Epidermal melanocyte (primary cell): ENCODE results near the gene B3GNT3.
"Not testable (repeated sequence)": the region's sequence is repeated elsewhere in the genome, so short reads cannot be mapped to it uniquely, and the experiment has no call there.

Source experiments
- DNase-seq: peaks from one replicate; pipeline ENCODE4 v3.0.0; 2011; ENCODE audit warnings: low spot score; ENCODE audit not compliant: insufficient read length

The B3GNT3 gene

DNA sequence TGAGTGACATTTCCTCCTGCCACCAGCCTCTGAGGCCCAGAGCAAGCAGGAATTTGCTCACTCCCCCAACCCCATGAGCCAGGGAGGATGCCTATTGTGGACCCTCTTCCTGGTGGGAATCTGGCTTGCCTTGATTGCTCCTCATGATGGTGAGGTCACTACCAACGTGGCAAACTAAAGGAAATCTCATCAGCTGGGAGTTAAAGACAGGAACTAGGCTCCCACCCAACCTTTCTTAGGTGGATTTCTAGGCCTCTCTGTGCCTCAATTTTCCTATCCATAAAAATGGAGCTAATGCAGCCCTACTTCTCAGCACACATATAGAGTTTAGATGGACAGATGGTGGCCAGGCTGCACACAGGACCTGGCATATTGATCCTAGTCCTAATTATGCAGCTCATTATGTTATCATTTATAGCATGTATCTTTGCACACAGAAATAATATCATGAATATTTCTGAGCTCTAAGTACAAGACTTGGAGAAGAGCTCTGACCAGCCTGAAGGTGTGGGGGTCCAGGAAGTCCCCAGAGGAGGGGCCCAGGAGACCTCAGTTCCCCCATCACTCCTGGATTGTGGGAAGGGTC is 2.0 kb downstream of the B3GNT3 start:
- no peak for DNase-seq

- no peak for DNase-seq
Measured at GRCh38 chr19:17797424-17798201, 2.7 kb downstream of the B3GNT3 start.

GRCh38 chr19:17798599-17798998 is 3.7 kb downstream of the B3GNT3 start:
- not testable (repeated sequence) for DNase-seq

DNA sequence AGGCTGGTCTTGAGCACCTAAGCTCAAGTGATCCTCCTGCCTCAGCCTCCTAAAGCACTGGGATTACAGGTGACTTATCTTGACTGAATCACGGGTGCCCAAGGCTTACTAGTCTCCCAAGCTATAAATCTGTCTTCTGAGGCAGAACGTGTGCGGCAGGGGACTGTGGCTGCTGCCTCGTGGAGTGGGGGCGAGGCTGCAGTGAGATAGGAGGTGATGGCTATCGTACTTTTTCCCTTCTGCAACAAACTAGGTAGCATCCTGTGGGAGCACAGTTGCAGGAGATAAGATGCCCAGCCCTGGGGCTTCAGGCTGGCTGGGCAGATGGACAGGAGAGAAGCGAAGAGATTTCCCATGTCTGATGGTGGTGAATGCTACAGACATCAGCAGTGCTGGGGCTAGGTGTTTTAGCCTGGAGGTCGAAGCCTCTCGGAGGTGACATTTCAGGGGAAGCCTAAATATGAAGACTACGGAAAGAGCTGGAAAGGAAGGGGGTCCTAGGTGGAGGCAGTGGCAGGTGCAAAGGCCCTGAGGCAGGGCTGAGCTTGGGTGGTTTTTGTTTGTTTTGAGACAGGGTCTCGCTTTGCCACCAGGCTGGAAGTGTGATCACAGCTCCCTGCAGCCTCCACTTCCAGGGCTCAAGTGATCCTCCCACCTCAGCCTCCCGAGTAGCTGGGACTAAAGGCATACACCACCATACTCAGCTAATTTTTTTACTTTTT is 7.4 kb downstream of the B3GNT3 start:
- no peak for DNase-seq

GRCh38 chr19:17803264-17803896 is 8.4 kb downstream of the B3GNT3 start:
- DNase-seq: no peak

DNA sequence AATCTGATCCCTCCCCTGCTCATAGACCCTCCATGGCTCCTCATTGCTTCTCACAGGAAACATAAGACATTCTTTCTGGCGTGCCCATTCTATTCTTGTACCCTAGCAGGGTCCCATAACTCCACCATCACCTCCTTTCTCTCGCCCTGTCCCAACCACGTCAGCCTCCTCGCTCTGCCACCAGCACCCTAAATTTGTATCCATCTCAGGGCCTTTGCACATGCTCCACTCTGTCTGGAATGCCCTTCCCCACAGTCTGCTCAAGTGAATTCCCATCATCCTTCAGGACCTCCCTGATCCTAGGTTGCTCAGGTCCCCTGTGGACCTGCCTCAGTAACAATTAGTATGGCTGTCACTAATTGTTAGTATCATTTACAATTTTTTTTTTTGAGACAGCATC is 10.5 kb downstream of the B3GNT3 start:
- DNase-seq: no peak

GRCh38 chr19:17806945-17807344 is 12.0 kb downstream of the B3GNT3 start:
- no peak for DNase-seq

GRCh38 chr19:17807731-17808316 is 12.9 kb downstream of the B3GNT3 start:
- no peak for DNase-seq

DNA sequence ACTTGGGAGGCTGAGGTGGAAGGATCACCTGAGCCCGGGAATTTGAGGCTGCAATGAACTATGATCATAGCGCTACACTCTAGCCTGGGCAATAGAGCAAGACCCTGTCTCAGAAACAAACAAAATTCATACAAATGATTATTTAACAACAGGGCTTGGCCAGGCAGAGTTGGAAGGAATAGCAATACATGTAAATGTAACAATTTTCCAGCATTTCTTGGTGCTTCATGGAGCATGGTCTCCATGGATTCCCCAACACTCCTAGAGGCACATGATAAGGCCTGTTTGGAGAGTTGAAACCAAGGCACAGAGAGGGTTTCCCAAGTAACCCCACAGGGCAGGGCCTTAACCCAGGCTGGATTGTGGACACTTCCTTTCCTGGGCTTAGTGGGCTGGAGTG is 16.2 kb downstream of the B3GNT3 start:
- DNase-seq: no peak

DNA sequence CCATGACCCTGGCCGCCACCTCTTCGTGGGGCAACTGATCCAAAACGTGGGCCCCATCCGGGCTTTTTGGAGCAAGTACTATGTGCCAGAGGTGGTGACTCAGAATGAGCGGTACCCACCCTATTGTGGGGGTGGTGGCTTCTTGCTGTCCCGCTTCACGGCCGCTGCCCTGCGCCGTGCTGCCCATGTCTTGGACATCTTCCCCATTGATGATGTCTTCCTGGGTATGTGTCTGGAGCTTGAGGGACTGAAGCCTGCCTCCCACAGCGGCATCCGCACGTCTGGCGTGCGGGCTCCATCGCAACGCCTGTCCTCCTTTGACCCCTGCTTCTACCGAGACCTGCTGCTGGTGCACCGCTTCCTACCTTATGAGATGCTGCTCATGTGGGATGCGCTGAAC is 16.7 kb downstream of the B3GNT3 start:
- no peak for DNase-seq

GRCh38 chr19:17812099-17812498 is 17.2 kb downstream of the B3GNT3 start:
- no peak for DNase-seq

GRCh38 chr19:17817668-17818363 is 22.9 kb downstream of the B3GNT3 start:
- no peak for DNase-seq

DNA sequence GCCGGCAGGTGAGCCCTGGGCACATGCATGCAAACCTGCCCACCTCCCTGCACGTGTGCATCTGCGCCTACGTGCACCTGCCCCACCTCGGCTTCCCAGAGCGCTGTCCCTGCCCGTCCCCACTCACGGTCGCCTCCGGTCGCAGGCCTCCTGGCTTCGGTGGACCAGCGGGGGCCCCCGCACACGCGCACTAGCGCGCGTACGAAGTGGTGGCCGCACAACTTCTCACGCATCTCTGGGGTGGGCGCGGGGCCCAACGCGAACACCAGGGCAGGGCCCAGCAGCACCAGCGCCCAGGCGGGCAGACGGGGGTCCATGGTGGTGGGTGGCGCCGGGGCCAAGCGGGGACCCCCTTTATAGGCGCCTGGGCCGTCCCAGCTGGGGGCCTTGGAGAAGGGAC is 26.3 kb downstream of the B3GNT3 start, which contains the start of gene INSL3:
INSL3 (minus strand) TSS at position 330 of the 400 bp plus-strand sequence; CDS start at position 317, 13 bp downstream.
- no peak for DNase-seq

DNA sequence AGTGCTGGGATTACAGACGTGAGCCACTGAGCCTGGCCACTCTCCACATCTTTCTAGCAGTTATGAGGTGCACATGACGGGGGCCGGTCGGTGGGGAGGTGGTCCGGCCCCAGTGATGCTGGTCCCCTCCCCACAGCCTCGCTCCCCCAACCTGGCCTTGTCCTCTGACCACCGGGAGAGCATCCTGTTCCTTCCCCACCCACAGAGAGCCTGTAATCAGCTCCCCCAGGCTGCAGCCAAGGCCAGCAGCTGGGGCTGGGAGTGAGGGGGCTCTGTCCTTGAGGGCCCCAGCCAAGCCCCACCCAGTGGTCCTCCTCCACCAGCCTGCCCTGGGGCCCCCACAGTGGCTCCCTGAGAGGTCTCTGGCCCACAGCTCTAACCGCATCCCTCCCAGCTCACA is 29.4 kb downstream of the B3GNT3 start:
- DNase-seq: no peak

- no peak for DNase-seq
Measured at GRCh38 chr19:17826508-17827056, 31.6 kb downstream of the B3GNT3 start.

DNA sequence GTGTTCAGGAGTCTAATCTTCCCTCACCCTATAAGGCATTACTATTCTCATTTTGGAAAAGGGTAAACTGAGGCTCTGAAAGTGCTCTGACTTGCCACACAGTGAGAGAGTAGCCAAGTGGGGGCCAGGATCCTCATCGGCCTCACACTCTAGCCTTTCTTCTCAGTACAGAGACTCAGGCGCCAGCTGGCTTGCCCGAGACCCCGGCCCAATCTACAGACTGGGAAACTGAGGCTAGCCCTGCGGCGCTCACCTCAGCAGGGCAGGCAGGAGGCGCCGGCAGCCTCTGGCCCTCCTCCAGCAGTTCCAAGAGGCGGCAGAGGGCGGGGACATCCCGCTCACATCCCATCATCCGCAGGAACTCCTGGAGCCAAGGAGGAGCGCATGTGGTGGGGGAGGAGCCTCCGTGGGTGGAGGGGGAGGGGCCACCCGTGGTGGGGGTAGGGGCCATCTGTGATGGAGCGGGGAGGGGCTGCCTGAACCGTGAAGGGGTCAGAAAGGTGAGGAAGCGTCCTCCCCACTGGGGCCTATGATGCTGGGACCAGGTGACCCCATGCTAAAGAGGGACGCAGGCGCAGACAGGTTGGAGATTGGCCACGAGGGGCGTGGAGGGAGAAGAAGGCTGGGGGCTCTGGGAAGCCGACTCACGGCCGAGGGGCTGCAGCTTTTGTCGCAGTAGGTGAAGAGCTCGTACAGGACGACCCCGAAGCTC is 35.1 kb downstream of the B3GNT3 start:
- DNase-seq: no peak

DNA sequence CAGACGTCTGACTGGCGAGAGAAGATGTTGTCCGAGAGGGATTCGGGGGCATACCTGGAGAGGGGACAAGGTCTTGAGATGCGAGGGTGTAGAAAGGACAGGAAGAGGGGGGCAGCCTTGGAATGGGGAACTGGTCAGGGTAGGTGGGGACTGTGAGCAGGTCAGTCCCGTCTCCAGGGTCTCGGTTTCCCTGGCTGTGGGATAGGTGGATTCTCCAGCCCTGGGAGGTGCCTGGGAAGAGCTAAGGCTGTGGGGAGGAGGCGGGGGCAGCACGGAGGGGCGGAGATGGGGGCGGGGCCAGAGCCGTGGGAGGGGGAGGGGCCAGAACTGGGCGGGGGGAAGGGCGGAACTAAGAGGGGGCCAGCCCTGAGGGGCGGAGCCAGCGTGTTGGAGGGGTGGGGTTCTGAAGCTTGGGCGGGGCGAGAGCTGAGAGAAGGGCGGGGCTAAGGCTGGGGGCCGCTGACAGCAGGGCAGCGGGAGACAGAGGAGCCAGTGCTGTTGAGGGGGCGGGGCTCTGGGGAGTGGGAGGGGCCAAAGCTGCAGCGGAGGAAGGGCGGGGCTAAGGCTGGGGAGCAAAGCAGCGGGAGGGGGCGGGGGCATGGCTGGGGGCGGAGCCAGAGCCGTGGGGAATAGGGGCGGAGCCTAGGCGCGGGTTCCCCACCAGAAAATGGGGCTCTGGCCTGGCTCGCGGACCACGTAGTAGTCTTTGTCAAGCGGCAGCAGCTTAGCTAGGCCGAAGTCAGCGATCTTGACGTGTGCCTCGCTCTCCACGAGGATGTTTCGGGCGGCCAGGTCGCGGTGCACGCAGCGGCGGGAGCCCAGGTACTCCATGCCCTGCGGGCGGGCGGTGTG is 35.9 kb downstream of the B3GNT3 start:
- DNase-seq: peak; percentile 42

GRCh38 chr19:17831419-17831888 is 36.5 kb downstream of the B3GNT3 start:
- no peak for DNase-seq
